Kidney (tissue), 14 donors: ENCODE data around the gene QPCTL. TPM values are rescaled to one million over a fixed set of nuclear protein-coding genes. Genes with fewer than 3 reads are reported as not detected.

Experiments
- DNase-seq, 5 donors: peaks; one replicate each; pipeline ENCODE4 v3.0.0-alpha.2; 2013 to 2020
- FAIRE-seq: peaks from 2 replicates; lab custom pipeline; 2012; peaks lifted over from hg19 to GRCh38; lab: Jason Lieb, UNC
- H3K27ac ChIP-seq, 2 donors: one replicate each; pipeline ENCODE4 v1.7.0; 2013; ENCODE audit warnings: low read depth in 2 of 2, low read length in 2 of 2, inconsistent platforms in 1 of 2
- H3K27me3 ChIP-seq: one replicate; pipeline ENCODE4 v1.7.1; 2013; ENCODE audit warnings: low read length, inconsistent platforms; ENCODE audit not compliant: control insufficient read depth, insufficient read depth
- H3K36me3 ChIP-seq, 3 donors: one replicate each; pipeline versions ENCODE4 v1.7.0 to v1.7.1; 2013; ENCODE audit warnings: low read length in 3 of 3, control low read depth in 1 of 3, inconsistent platforms in 1 of 3; ENCODE audit not compliant: insufficient read depth in 3 of 3, control insufficient read depth in 2 of 3
- H3K4me1 ChIP-seq, 3 donors: one replicate each; pipeline versions ENCODE4 v1.7.0 to v1.7.1; 2013; ENCODE audit warnings: low read length in 3 of 3, inconsistent platforms in 1 of 3, low read depth in 1 of 3; ENCODE audit not compliant: control insufficient read depth in 2 of 3, insufficient read depth in 2 of 3
- H3K4me3 ChIP-seq, 3 donors: one replicate each; pipeline versions ENCODE4 v1.7.0 to v1.8.1; 2013; ENCODE audit warnings: low read length in 3 of 3, control low read depth in 1 of 3, inconsistent platforms in 1 of 3
- H3K9ac ChIP-seq, 3 donors: one replicate each; pipeline versions ENCODE4 v1.7.0 to v1.7.1; 2013; ENCODE audit warnings: low read length in 3 of 3, control low read depth in 1 of 3, inconsistent platforms in 1 of 3
- H3K9me3 ChIP-seq, 3 donors: one replicate each; pipeline versions ENCODE4 v1.7.0 to v1.7.1; 2013; ENCODE audit warnings: low read length in 3 of 3, control low read depth in 1 of 3, inconsistent platforms in 1 of 3; ENCODE audit not compliant: control insufficient read depth in 2 of 3, insufficient read depth in 1 of 3
- intact Hi-C: fragments of 100-400 bp; cut with DNase I; formaldehyde crosslinking; loops from one replicate; pipeline ENCODE4 v1.11.1; 2022
- microRNA-seq: library from miRNA; unstranded; fragments of <30 nt; microRNA quantifications from one replicate; pipeline ENCODE4 v1.2.0, GENCODE V29; 2020
- polyA plus RNA-seq: library from polyadenylated mRNA; stranded (reverse); fragments of 350-450 nt; fragmentation: Illumina TruSeq; extraction: RNeasy Lipid Tissue Mini Kit (QIAGEN cat#74804); gene quantifications from one replicate; pipeline ENCODE4 v1.2.3, GENCODE V29; 2014; ENCODE audit warnings: low read depth, low replicate concordance; ENCODE audit not compliant: insufficient read depth
- total RNA-seq: library from RNA; stranded (reverse); fragmentation: NEBNext Ultra II Directional; extraction: Animal tissue kit (Norgen Biotek cat#: 25700); gene quantifications from one replicate; pipeline ENCODE4 v1.2.1, GENCODE V29; 2021
- TF ChIP-seq, protein P1 (sequence below): IDR thresholded peaks from 3 replicates; pipeline ENCODE4 v1.5.1; 2012; ENCODE audit warnings: mild to moderate bottlenecking, moderate library complexity, borderline replicate concordance; ENCODE audit not compliant: insufficient read depth; ENCODE audit errors: extremely low read depth
- donor health status: control.
- donor health status: control.
- donor health status: control.
- donor health status: control.
- donor health status: control.
- donor health status: DM: yes; HTN: yes; CAD: no.
- donor health status: Normal renal cell carcinoma (clear cell type).

QPCTL gene
- total and polyA plus RNA-seq, 2 donors from 2014 or later: 6.8 to 8.0 TPM

DNA sequence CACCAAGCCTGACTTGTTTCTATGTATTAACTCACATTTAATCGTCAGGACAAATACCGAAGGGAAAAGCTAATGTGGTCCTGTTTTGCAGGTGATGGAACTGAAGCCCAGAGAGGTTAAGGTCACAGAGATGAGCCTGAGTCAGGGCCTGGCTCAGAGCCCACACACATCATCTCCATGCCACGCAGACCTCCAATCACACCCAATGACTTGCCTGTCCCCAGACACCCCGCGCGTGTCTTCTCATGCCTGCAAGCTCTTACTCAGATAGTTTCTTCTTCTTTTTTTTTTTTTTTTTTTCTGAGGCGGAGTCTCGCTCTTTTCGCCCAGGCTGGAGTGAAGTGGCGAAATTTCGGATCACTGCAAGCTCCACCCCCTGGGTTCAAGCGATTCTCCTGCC is 60.2 kb downstream of the QPCTL start:
- Histone ChIP-seq H3K36me3 (no peaks in the 10 kb centered on the region), H3K4me1 (no peaks in the 10 kb centered on the region), H3K9ac (no peak overlapping the region), H3K27ac (no peak overlapping the region), H3K9me3 (no peaks in the 10 kb centered on the region), H3K27me3 (no peaks in the 10 kb centered on the region), H3K4me3 (no peak overlapping the region)
- intact Hi-C loops: no loop called here
- TF ChIP-seq, protein P1, sequence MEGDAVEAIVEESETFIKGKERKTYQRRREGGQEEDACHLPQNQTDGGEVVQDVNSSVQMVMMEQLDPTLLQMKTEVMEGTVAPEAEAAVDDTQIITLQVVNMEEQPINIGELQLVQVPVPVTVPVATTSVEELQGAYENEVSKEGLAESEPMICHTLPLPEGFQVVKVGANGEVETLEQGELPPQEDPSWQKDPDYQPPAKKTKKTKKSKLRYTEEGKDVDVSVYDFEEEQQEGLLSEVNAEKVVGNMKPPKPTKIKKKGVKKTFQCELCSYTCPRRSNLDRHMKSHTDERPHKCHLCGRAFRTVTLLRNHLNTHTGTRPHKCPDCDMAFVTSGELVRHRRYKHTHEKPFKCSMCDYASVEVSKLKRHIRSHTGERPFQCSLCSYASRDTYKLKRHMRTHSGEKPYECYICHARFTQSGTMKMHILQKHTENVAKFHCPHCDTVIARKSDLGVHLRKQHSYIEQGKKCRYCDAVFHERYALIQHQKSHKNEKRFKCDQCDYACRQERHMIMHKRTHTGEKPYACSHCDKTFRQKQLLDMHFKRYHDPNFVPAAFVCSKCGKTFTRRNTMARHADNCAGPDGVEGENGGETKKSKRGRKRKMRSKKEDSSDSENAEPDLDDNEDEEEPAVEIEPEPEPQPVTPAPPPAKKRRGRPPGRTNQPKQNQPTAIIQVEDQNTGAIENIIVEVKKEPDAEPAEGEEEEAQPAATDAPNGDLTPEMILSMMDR: no peak
- DNase-seq (no peak), FAIRE-seq (no peak)

DNA sequence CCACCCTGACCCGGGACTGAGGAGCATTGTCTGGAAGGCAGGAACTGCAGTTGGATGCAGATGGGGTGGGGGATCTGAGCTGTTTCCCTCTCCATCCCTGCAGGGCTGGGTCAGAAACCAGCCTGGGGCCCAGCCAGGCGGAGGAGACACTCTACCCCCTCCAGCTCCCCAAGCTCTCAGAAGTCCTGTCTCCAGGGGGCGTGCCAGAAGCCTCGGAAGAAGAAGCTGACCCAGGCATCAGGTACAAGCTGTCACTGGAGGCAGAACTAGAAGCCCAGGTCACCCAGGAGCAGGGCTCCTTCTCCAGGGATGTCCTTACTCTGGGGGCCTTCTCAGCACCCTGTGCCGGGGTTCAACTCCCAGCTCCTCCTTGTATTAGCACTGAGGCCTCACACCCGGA is 61.1 kb downstream of the QPCTL start:
- Histone ChIP-seq H3K9ac (no peak overlapping the region), H3K4me1 (no peaks in the 10 kb centered on the region), H3K4me3 (no peak overlapping the region), H3K36me3 (no peaks in the 10 kb centered on the region), H3K27ac (no peak overlapping the region), H3K27me3 (no peaks in the 10 kb centered on the region), H3K9me3 (no peaks in the 10 kb centered on the region)
- TF ChIP-seq, protein P1: no peak
- intact Hi-C loops: no loop called here
- FAIRE-seq: no peak
- peak in 2 of 5 donors; percentile 33 to 34 for DNase-seq

Small RNA genes within 50 kb of the gene (microRNA-seq; reads per million reads assigned to microRNA genes)
- gene MIR642A (not detected), gene MIR642B (not detected)

Other genes starting within 250 kb of the QPCTL start
- 0.98 TPM for gene FOSB, start 224.7 kb upstream of the QPCTL start, total RNA-seq
- 0.73 TPM for gene FOSB, start 224.7 kb upstream of the QPCTL start, polyA plus RNA-seq
- gene RTN2, start 195.6 kb upstream of the QPCTL start, total RNA-seq: 7.3 TPM
- 8.2 TPM for gene RTN2, start 195.6 kb upstream of the QPCTL start, polyA plus RNA-seq
- gene PPM1N, start 194.2 kb upstream of the QPCTL start, total RNA-seq: 2.2 TPM
- 0.69 TPM for gene PPM1N, start 194.2 kb upstream of the QPCTL start, polyA plus RNA-seq
- 105 TPM for gene VASP, start 185.2 kb upstream of the QPCTL start, total RNA-seq
- 36.3 TPM for gene VASP, start 185.2 kb upstream of the QPCTL start, polyA plus RNA-seq
- 19.1 TPM for gene OPA3, start 107.9 kb upstream of the QPCTL start, total RNA-seq
- 8.1 TPM for gene OPA3, start 107.9 kb upstream of the QPCTL start, polyA plus RNA-seq
- 9.7 TPM for gene GPR4, start 90.5 kb upstream of the QPCTL start, total RNA-seq
- gene GPR4, start 90.5 kb upstream of the QPCTL start, polyA plus RNA-seq: 6.8 TPM
- gene EML2, start 53.3 kb upstream of the QPCTL start, total RNA-seq: 93.8 TPM
- 36.6 TPM for gene EML2, start 53.3 kb upstream of the QPCTL start, polyA plus RNA-seq
- gene GIPR, start 24.4 kb upstream of the QPCTL start, total RNA-seq: 3.3 TPM
- gene GIPR, start 24.4 kb upstream of the QPCTL start, polyA plus RNA-seq: 0.65 TPM
- 252 TPM for gene SNRPD2, start 713 bp upstream of the QPCTL start, total RNA-seq
- 358 TPM for gene SNRPD2, start 713 bp upstream of the QPCTL start, polyA plus RNA-seq
- gene FBXO46, start 38.2 kb downstream of the QPCTL start, total RNA-seq: 16.6 TPM
- gene FBXO46, start 38.2 kb downstream of the QPCTL start, polyA plus RNA-seq: 6.5 TPM
- not detected for gene MEIOSIN, start 40.8 kb downstream of the QPCTL start, total RNA-seq
- not detected for gene MEIOSIN, start 40.8 kb downstream of the QPCTL start, polyA plus RNA-seq
- gene SIX5, start 76.6 kb downstream of the QPCTL start, total RNA-seq: 19.4 TPM
- 15.2 TPM for gene SIX5, start 76.6 kb downstream of the QPCTL start, polyA plus RNA-seq
- gene DMPK, start 89.8 kb downstream of the QPCTL start, total RNA-seq: 63.0 TPM
- 31.3 TPM for gene DMPK, start 89.8 kb downstream of the QPCTL start, polyA plus RNA-seq
- gene DMWD, start 100.2 kb downstream of the QPCTL start, total RNA-seq: 60.9 TPM
- 22.2 TPM for gene DMWD, start 100.2 kb downstream of the QPCTL start, polyA plus RNA-seq
- 0.13 TPM for gene RSPH6A, start 122.6 kb downstream of the QPCTL start, total RNA-seq
- not detected for gene RSPH6A, start 122.6 kb downstream of the QPCTL start, polyA plus RNA-seq
- gene SYMPK, start 170.5 kb downstream of the QPCTL start, total RNA-seq: 77.4 TPM
- 61.5 TPM for gene SYMPK, start 170.5 kb downstream of the QPCTL start, polyA plus RNA-seq
- 3.7 TPM for gene FOXA3, start 171.7 kb downstream of the QPCTL start, total RNA-seq
- 1.8 TPM for gene FOXA3, start 171.7 kb downstream of the QPCTL start, polyA plus RNA-seq
- gene IRF2BP1, start 193.5 kb downstream of the QPCTL start, total RNA-seq: 23.2 TPM
- gene IRF2BP1, start 193.5 kb downstream of the QPCTL start, polyA plus RNA-seq: 18.2 TPM
- gene MYPOP, start 209.9 kb downstream of the QPCTL start, total RNA-seq: 6.7 TPM
- gene MYPOP, start 209.9 kb downstream of the QPCTL start, polyA plus RNA-seq: 11.7 TPM
- not detected for gene NANOS2, start 222.1 kb downstream of the QPCTL start, total RNA-seq
- not detected for gene NANOS2, start 222.1 kb downstream of the QPCTL start, polyA plus RNA-seq